Endothelial cell of umbilical vein (primary cell): ENCODE results near the gene HOXC5. TPM values are rescaled to one million over a fixed set of nuclear protein-coding genes. Genes with fewer than 3 reads are reported as not detected.

Experiments
- BruUV-seq: library from RNA; stranded (reverse); fragments of 400-500 nt; replicated peaks from 2 replicates; lab custom pipeline; 2021; lab: Mats Ljungman, UMichigan
- CTCF ChIA-PET: fragments of 300-600, 350-600 bp; sonication (Branson Sonifier 250); formaldehyde crosslinking; loops from one replicate; lab custom pipeline; 2021; ENCODE audit warnings: antibody characterized with exemption, inconsistent platforms; lab: Charles Lee
- POLR2A ChIA-PET: fragments of 300-600, 350-600 bp; sonication (Branson Sonifier 250); formaldehyde crosslinking; loops from one replicate; lab custom pipeline; 2021; ENCODE audit warnings: antibody characterized with exemption, inconsistent platforms; lab: Charles Lee
- DNase-seq: peaks from one replicate; pipeline ENCODE4 v3.0.0-alpha.2; 2011; ENCODE audit warnings: low read depth, low spot score
- FAIRE-seq: peaks from 2 replicates; lab custom pipeline; 2011; peaks lifted over from hg19 to GRCh38; lab: Jason Lieb, UNC
- H2AFZ ChIP-seq: 2 replicates; pipeline ENCODE4 v1.6.0; 2012; ENCODE audit warnings: low read depth, low read length, control low read depth, inconsistent platforms
- H3K27ac ChIP-seq: 2 replicates; pipeline ENCODE4 v1.5.1; 2011; ENCODE audit warnings: low read depth, mild to moderate bottlenecking, control low read depth, low read length, moderate library complexity; ENCODE audit not compliant: insufficient read depth
- H3K27me3 ChIP-seq, 2 experiments: 2 replicates each; pipeline versions ENCODE4 v1.6.0 to v1.6.1; 2011; ENCODE audit warnings: low read length in 2 of 2, mixed read lengths in 1 of 2; ENCODE audit not compliant: control insufficient read depth in 2 of 2, insufficient read depth in 2 of 2
- H3K36me3 ChIP-seq, 2 experiments: 2 replicates in 1 of 2; 3 replicates in 1 of 2; pipeline ENCODE4 v1.5.1; 2011; ENCODE audit warnings: low read length in 2 of 2, mild to moderate bottlenecking in 1 of 2, moderate library complexity in 1 of 2; ENCODE audit not compliant: control insufficient read depth in 2 of 2, insufficient read depth in 2 of 2; ENCODE audit errors: extremely low read depth in 1 of 2
- H3K4me1 ChIP-seq: 3 replicates; pipeline ENCODE4 v1.5.1; 2011; ENCODE audit warnings: mild to moderate bottlenecking, low read length; ENCODE audit not compliant: control insufficient read depth, insufficient read depth; ENCODE audit errors: extremely low read depth
- H3K4me2 ChIP-seq: 2 replicates; pipeline ENCODE4 v1.6.1; 2011; ENCODE audit warnings: low read length, control low read depth, mixed read lengths; ENCODE audit not compliant: insufficient read depth
- H3K4me3 ChIP-seq, 3 experiments: fragments of 200-600 bp in 1 of 3; sonication (generic), shearing (Covaris generic) in 1 of 3; replicated peaks in 1 of 3; 2 replicates each; pipeline ENCODE4 v1.5.1; 2011 to 2016; ENCODE audit warnings: control low read depth in 3 of 3, low read length in 3 of 3, mild to moderate bottlenecking in 2 of 3, inconsistent platforms in 1 of 3, low read depth in 1 of 3, moderate library complexity in 1 of 3; ENCODE audit not compliant: insufficient read depth in 1 of 3
- H3K79me2 ChIP-seq: 2 replicates; pipeline ENCODE4 v1.6.0; 2012; ENCODE audit warnings: low read length, inconsistent platforms; ENCODE audit not compliant: control insufficient read depth, insufficient read depth
- H3K9ac ChIP-seq: replicated peaks from 2 replicates; pipeline ENCODE3; 2011; ENCODE audit warnings: low read length, control low read depth; ENCODE audit not compliant: insufficient read depth; ENCODE audit errors: extremely low read depth
- H3K9me1 ChIP-seq: replicated peaks from 3 replicates; pipeline ENCODE4 v1.6.0; 2011; ENCODE audit warnings: mild to moderate bottlenecking, low read length; ENCODE audit not compliant: control insufficient read depth, insufficient read depth; ENCODE audit errors: extremely low read depth
- H3K9me3 ChIP-seq: replicated peaks from 2 replicates; pipeline ENCODE4 v1.5.1; 2012; ENCODE audit warnings: low read length, inconsistent platforms; ENCODE audit not compliant: control insufficient read depth, insufficient read depth
- H4K20me1 ChIP-seq: replicated peaks from 2 replicates; pipeline ENCODE3; 2011; ENCODE audit warnings: mild to moderate bottlenecking, low read length; ENCODE audit not compliant: control insufficient read depth, insufficient read depth; ENCODE audit errors: extremely low read depth
- CTCF ChIP-seq, 2 donors: IDR thresholded peaks; 1 replicate in 1 of 2; 2 replicates in 1 of 2; pipeline ENCODE4 v1.5.1; 2011; ENCODE audit warnings: low read length in 2 of 2, mild to moderate bottlenecking in 2 of 2, moderate library complexity in 2 of 2, control low read depth in 1 of 2, inconsistent platforms in 1 of 2, low read depth in 1 of 2; ENCODE audit not compliant: insufficient read depth in 1 of 2; ENCODE audit errors: extremely low read depth in 1 of 2
- EZH2 ChIP-seq: IDR thresholded peaks from 2 replicates; pipeline ENCODE4 v1.6.1; 2012; ENCODE audit warnings: borderline replicate concordance, low read depth, mild to moderate bottlenecking, moderate library complexity, low read length, inconsistent platforms; ENCODE audit not compliant: severe bottlenecking
- FOS ChIP-seq: IDR thresholded peaks from 2 replicates; pipeline ENCODE4 v1.6.1; 2011; ENCODE audit warnings: mild to moderate bottlenecking, low read length, moderate library complexity, borderline replicate concordance; ENCODE audit not compliant: insufficient read depth
- GATA2 ChIP-seq: IDR thresholded peaks from 2 replicates; pipeline ENCODE4 v1.7.0; 2011; ENCODE audit warnings: low read depth, mild to moderate bottlenecking, moderate library complexity, mixed read lengths, low read length; ENCODE audit not compliant: insufficient read length, insufficient read depth
- JUN ChIP-seq: IDR thresholded peaks from 2 replicates; pipeline ENCODE4 v1.6.1; 2011; ENCODE audit warnings: borderline replicate concordance, low read depth; ENCODE audit not compliant: insufficient read length, insufficient read depth
- MAX ChIP-seq: IDR thresholded peaks from 2 replicates; pipeline ENCODE4 v1.6.1; 2011; ENCODE audit not compliant: insufficient read depth, insufficient read length
- MYC ChIP-seq: IDR thresholded peaks from one replicate; pipeline ENCODE4 v1.6.1; 2011; ENCODE audit warnings: mild to moderate bottlenecking, low read depth, low read length
- POLR2A ChIP-seq: IDR thresholded peaks from 2 replicates; pipeline ENCODE4 v1.6.1; 2012; ENCODE audit warnings: low read depth, mild to moderate bottlenecking, control low read depth, low read length
- POLR2AphosphoS5 ChIP-seq: IDR thresholded peaks from 2 replicates; pipeline ENCODE4 v1.6.1; 2012; ENCODE audit warnings: low read depth, mild to moderate bottlenecking, control low read depth, low read length, moderate library complexity; ENCODE audit not compliant: insufficient read depth
- dilution Hi-C: fragments of 300-500 bp; cut with MboI; formaldehyde crosslinking; loops from one replicate; pipeline ENCODE4 v1.15.0; 2019; ENCODE audit warnings: low sequenced_read_pairs; ENCODE audit not compliant: extremely low pct_ligation_motif_present
- intact Hi-C: fragments of 100-400 bp; cut with micrococcal nuclease; formaldehyde crosslinking; loops from one replicate; pipeline ENCODE4 v1.10.0; 2022
- polyA plus RNA-seq, 4 experiments: library from polyadenylated mRNA; depleted of rRNA in 3 of 4; stranded (reverse) in 3 of 4; unstranded in 1 of 4; fragments of >200 nt; gene quantifications; 2 replicates each; pipeline versions ENCODE4 v1.2.1 to v1.2.3, GENCODE V29; 2011 to 2012; ENCODE audit warnings: missing spikeins in 1 of 4
- total RNA-seq: library from RNA; stranded (reverse); gene quantifications from 2 replicates; pipeline ENCODE4 v1.2.3, GENCODE V29; 2021

HOXC5 gene
- total and polyA plus RNA-seq, 2 donors (not counting 3 experiments of a cell fraction or from before 2014, with no cell fraction given) = not detected

- intact Hi-C loops = no loop called here
- dilution Hi-C loops = no loop called here
Measured at GRCh38 chr12:54025499-54026405, 7.1 kb upstream of the HOXC5 start.

More at GRCh38 chr12:54025499-54026405, 7.1 kb upstream of the HOXC5 start:
- H3K36me3 ChIP-seq = no peaks in the 10 kb centered on the region
- no peaks in the 10 kb centered on the region for H3K4me1 ChIP-seq
- ChIA-PET CTCF (interaction anchor here (1.4 kb wide), 1 partner anchor 20 kb away, joined by 4 read pairs; no protein-coding TSS in a partner anchor), POLR2A (interaction anchor here (0.7 kb wide), 1 partner anchor 123 kb away, joined by 4 read pairs; no protein-coding TSS in a partner anchor)
- no peaks in the 10 kb centered on the region for H3K79me2 ChIP-seq
- FAIRE-seq (no peak), DNase-seq (no peak)
- no peak for TF ChIP-seq EZH2
- TF ChIP-seq POLR2A = no peak
- no peak for TF ChIP-seq FOS
- no peak for TF ChIP-seq POLR2AphosphoS5
- TF ChIP-seq GATA2 = no peak
- TF ChIP-seq CTCF (IDR thresholded peaks at IDR 0.05; ENCODE audit: extremely low read depth in 1 of 2, insufficient read depth in 1 of 2, low read depth in 1 of 2, low read length in 2 of 2) = no peak
- TF ChIP-seq MAX = no peak
- no peak for TF ChIP-seq MYC
- TF ChIP-seq JUN = no peak
- no peaks in the 10 kb centered on the region for H4K20me1 ChIP-seq
- H3K27me3 ChIP-seq = peaks cover 80 to 96% of the 10 kb centered on the region in 2 experiments
- H3K4me3 ChIP-seq = no peak overlapping the region
- no peak overlapping the region for H3K27ac ChIP-seq
- H3K9me3 ChIP-seq = no peaks in the 10 kb centered on the region
- H2AFZ ChIP-seq = no peak overlapping the region
- no peak overlapping the region for H3K4me2 ChIP-seq
- no peak overlapping the region for H3K9ac ChIP-seq
- H3K9me1 ChIP-seq = no peaks in the 10 kb centered on the region
- no TSS peak for BruUV-seq
